SU-DHL-6 (cell line): ENCODE data around the gene LTC4S.

Experiments
- H2AFZ ChIP-seq: fragments of 200-600 bp; sonication (generic); 2 replicates; pipeline ENCODE4 v1.6.1; 2014; ENCODE audit warnings: low read depth, mild to moderate bottlenecking, moderate library complexity, mixed read lengths, antibody characterized with exemption, low read length; ENCODE audit not compliant: severe bottlenecking
- H3F3A ChIP-seq: fragments of 200-600 bp; shearing (Covaris generic); 2 replicates; pipeline ENCODE4 v1.6.0; 2016; ENCODE audit warnings: antibody characterized with exemption, mild to moderate bottlenecking; ENCODE audit not compliant: insufficient read depth
- H3K27ac ChIP-seq: fragments of 200-600 bp; sonication (generic); 2 replicates; pipeline ENCODE4 v1.5.1; 2016; ENCODE audit warnings: low read depth, mild to moderate bottlenecking, low read length, moderate library complexity, mixed read lengths
- H3K27me3 ChIP-seq: fragments of 200-600 bp; sonication (generic), shearing (Covaris generic); 2 replicates; pipeline ENCODE4 v1.6.0; 2014; ENCODE audit warnings: mild to moderate bottlenecking, low read length
- H3K36me3 ChIP-seq: fragments of 200-600 bp; sonication (generic); 2 replicates; pipeline ENCODE4 v1.6.1; 2014; ENCODE audit warnings: mild to moderate bottlenecking, low read length, mixed read lengths
- H3K4me2 ChIP-seq: fragments of 300-600, 200-600 bp; shearing (Covaris generic), sonication (generic); 2 replicates; pipeline ENCODE4 v1.6.0; 2014; ENCODE audit warnings: low read length, low read depth, mild to moderate bottlenecking; ENCODE audit not compliant: poor library complexity, severe bottlenecking
- H3K4me3 ChIP-seq: fragments of 200-600 bp; sonication (generic); 2 replicates; pipeline ENCODE4 v1.5.1; 2014; ENCODE audit warnings: antibody characterized with exemption, low read length, mild to moderate bottlenecking, mixed read lengths; ENCODE audit not compliant: insufficient read depth, poor library complexity, severe bottlenecking
- H3K79me2 ChIP-seq: fragments of 200-600 bp; sonication (generic); 2 replicates; pipeline ENCODE4 v1.6.1; 2014; ENCODE audit warnings: mild to moderate bottlenecking, low read length, moderate library complexity; ENCODE audit not compliant: insufficient read depth
- H3K9ac ChIP-seq: fragments of 200-600 bp; sonication (generic); 2 replicates; pipeline ENCODE4 v1.7.0; 2014; ENCODE audit warnings: mild to moderate bottlenecking, low read length
- H3K9me2 ChIP-seq: fragments of 200-600 bp; sonication (generic); replicated peaks from 2 replicates; pipeline ENCODE4 v1.6.1; 2014; ENCODE audit warnings: low read length; ENCODE audit not compliant: insufficient read depth
- H3K9me3 ChIP-seq: fragments of 200-600 bp; sonication (generic); 2 replicates; pipeline ENCODE4 v1.6.1; 2014; ENCODE audit warnings: low read length, mixed read lengths; ENCODE audit not compliant: insufficient read depth
- H4K20me1 ChIP-seq: fragments of 200-600 bp; sonication (generic); 2 replicates; pipeline ENCODE4 v1.6.1; 2014; ENCODE audit warnings: low read depth, mild to moderate bottlenecking, antibody characterized with exemption, low read length, moderate library complexity, mixed read lengths
- CTCF ChIP-seq: fragments of 200-600 bp; sonication (generic); IDR thresholded peaks from one replicate; pipeline ENCODE4 v1.5.1; 2017; ENCODE audit warnings: antibody characterized with exemption, mild to moderate bottlenecking, low read length, moderate library complexity; ENCODE audit not compliant: insufficient read depth, poor library complexity, severe bottlenecking
- EZH2phosphoT487 ChIP-seq: fragments of 200-600 bp; sonication (generic), shearing (Covaris generic); conservative IDR thresholded peaks from 2 replicates; pipeline ENCODE4 v1.6.1; 2018; ENCODE audit warnings: mild to moderate bottlenecking, antibody characterized with exemption, low read length, moderate library complexity, mixed read lengths

The LTC4S gene

GRCh38 chr5:179758955-179759354 lies 34.8 kb upstream of the LTC4S start:
- H2AFZ ChIP-seq = no peak overlapping the region
- peaks cover 85% of the 10 kb centered on the region for H3K79me2 ChIP-seq
- no peak overlapping the region for H3K4me2 ChIP-seq
- H3K36me3 ChIP-seq = no peaks in the 10 kb centered on the region
- peaks cover 14% of the 10 kb centered on the region for H3F3A ChIP-seq
- H3K9me3 ChIP-seq = no peaks in the 10 kb centered on the region
- no peak overlapping the region for H3K4me3 ChIP-seq
- H3K27ac ChIP-seq = no peak overlapping the region
- no peak overlapping the region for H3K9ac ChIP-seq
- H4K20me1 ChIP-seq = 0 out of 2 replicates have a peak, but pooled peaks cover 5% of the 10 kb centered on the region
- no peaks in the 10 kb centered on the region for H3K9me2 ChIP-seq
- no peaks in the 10 kb centered on the region for H3K27me3 ChIP-seq
- TF ChIP-seq EZH2phosphoT487 = no peak
- no peak for TF ChIP-seq CTCF

GRCh38 chr5:179759581-179760551 lies 33.9 kb upstream of the LTC4S start:
- Histone ChIP-seq H4K20me1 (0 out of 2 replicates have a peak, but pooled peaks cover 5% of the 10 kb centered on the region), H3F3A (peaks cover 14% of the 10 kb centered on the region), H3K9me3 (no peaks in the 10 kb centered on the region), H3K27ac (no peak overlapping the region), H3K9ac (no peak overlapping the region), H3K9me2 (no peaks in the 10 kb centered on the region), H3K4me3 (no peak overlapping the region), H3K36me3 (no peaks in the 10 kb centered on the region), H3K27me3 (no peaks in the 10 kb centered on the region), H3K79me2 (peaks cover 79% of the 10 kb centered on the region), H2AFZ (no peak overlapping the region), H3K4me2 (no peak overlapping the region)
- TF ChIP-seq CTCF (no peak), EZH2phosphoT487 (no peak)

- Histone ChIP-seq H4K20me1 (0 out of 2 replicates have a peak, but pooled peaks cover 5% of the 10 kb centered on the region), H3K79me2 (peaks cover 74% of the 10 kb centered on the region), H3K4me3 (no peak overlapping the region), H3F3A (peaks cover 14% of the 10 kb centered on the region), H3K9me2 (no peaks in the 10 kb centered on the region), H3K9ac (peak overlapping the region; percentile 6; the same call in 1 of the 2 replicates), H3K27ac (peak overlapping the region; percentile 55), H2AFZ (no peak overlapping the region), H3K36me3 (0 out of 2 replicates have a peak, but pooled peaks cover 2% of the 10 kb centered on the region), H3K9me3 (no peaks in the 10 kb centered on the region), H3K27me3 (no peaks in the 10 kb centered on the region), H3K4me2 (peak overlapping the region; percentile 6)
- TF ChIP-seq CTCF = no peak
- no peak for TF ChIP-seq EZH2phosphoT487
Observed at GRCh38 chr5:179762079-179762780, 31.6 kb upstream of the LTC4S start.
